ENCODE measurements around the gene GALNTL6. TPM values are rescaled to one million over a fixed set of nuclear protein-coding genes. Genes with fewer than 3 reads are reported as not detected.

GALNTL6 gene
- total RNA-seq, 2 donors from 2014 or later: 0.92 to 3.8 TPM

DNA sequence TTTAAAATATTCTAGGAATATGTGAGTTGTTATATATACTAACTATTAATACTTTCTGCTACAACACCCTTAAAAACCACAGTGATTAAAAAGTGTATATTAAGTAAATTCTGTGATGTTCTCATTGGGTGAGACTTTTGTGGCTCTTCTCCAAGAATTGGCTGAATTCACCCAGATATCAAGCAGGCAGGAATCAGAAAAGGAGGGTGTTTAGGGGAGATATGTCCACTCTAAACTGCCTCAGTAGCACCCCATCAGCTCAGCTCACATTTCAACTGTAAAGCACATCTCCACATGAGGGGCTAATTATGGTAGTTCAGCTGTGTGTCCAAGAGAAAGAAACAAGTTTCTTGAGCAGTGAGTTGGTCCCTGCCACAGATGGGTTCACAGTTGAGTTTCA, 165.0 kb downstream of the GALNTL6 start:
- no peaks in the 10 kb centered on the region for H3K9me3 ChIP-seq
- ATAC-seq (ENCODE audit: insufficient number of reproducible peaks, low FRiP score, low read depth) (no peak), DNase-seq (ENCODE audit: low spot score) (no peak)
- no peak overlapping the region for H3K4me3 ChIP-seq
- no peaks in the 10 kb centered on the region for H3K27me3 ChIP-seq (replicated peaks; ENCODE audit: insufficient read depth)
- no peak overlapping the region for H3K27ac ChIP-seq
- no peaks in the 10 kb centered on the region for H3K36me3 ChIP-seq
- TF ChIP-seq, protein P1, sequence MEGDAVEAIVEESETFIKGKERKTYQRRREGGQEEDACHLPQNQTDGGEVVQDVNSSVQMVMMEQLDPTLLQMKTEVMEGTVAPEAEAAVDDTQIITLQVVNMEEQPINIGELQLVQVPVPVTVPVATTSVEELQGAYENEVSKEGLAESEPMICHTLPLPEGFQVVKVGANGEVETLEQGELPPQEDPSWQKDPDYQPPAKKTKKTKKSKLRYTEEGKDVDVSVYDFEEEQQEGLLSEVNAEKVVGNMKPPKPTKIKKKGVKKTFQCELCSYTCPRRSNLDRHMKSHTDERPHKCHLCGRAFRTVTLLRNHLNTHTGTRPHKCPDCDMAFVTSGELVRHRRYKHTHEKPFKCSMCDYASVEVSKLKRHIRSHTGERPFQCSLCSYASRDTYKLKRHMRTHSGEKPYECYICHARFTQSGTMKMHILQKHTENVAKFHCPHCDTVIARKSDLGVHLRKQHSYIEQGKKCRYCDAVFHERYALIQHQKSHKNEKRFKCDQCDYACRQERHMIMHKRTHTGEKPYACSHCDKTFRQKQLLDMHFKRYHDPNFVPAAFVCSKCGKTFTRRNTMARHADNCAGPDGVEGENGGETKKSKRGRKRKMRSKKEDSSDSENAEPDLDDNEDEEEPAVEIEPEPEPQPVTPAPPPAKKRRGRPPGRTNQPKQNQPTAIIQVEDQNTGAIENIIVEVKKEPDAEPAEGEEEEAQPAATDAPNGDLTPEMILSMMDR (IDR thresholded peaks at IDR 0.05): no peak
- no peaks in the 10 kb centered on the region for H3K4me1 ChIP-seq (ENCODE audit: control insufficient read depth in 1 of 2, low read depth in 2 of 2)

DNA sequence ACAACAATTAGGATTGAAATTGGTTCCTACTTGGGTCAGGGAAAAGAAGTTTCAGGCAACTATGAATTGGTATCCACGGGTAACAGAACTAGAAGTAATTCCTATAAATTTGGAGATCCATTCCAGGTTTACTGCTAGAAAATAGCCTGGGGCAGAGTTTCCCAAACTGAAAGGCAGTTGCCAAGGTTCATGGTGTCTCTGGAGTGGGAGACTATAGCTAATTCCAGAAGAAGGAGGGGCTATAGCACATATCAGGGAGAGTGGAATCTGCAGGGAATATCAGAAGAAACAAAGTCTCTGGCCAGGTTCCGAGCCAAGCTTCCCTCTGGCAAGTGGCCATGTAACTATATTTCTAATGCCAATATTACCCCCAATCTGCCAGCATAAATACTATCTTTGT, 166.3 kb downstream of the GALNTL6 start:
- H3K9me3 ChIP-seq: no peaks in the 10 kb centered on the region
- no peak for DNase-seq (ENCODE audit: low spot score)
- no peak overlapping the region for H3K27ac ChIP-seq
- ATAC-seq (ENCODE audit: insufficient number of reproducible peaks, low FRiP score, low read depth): no peak
- no peaks in the 10 kb centered on the region for H3K27me3 ChIP-seq (replicated peaks; ENCODE audit: insufficient read depth)
- H3K36me3 ChIP-seq: no peaks in the 10 kb centered on the region
- H3K4me1 ChIP-seq (ENCODE audit: control insufficient read depth in 1 of 2, low read depth in 2 of 2): no peaks in the 10 kb centered on the region
- TF ChIP-seq, protein P1 (IDR thresholded peaks at IDR 0.05): no peak
- no peak overlapping the region for H3K4me3 ChIP-seq

DNA sequence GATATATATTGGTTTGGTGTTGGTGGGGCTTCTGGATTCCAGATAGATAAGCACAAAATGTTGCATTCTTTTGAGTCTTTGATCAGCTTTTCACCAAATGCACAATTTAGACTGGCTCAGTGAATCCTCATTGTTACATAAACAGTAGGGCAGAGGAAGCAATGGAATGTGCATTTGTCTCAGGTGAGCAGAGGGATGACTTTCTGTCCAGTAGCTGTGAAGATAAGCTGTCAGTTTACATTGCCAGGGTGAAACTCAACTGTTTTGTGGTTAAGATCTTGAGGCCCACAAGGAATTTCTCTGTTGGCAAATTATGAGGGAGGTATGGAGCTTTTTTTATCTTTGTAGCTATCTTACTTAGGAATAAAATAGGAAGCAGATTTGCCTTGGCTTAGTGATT, 168.0 kb downstream of the GALNTL6 start:
- Histone ChIP-seq H3K9me3 (no peaks in the 10 kb centered on the region), H3K36me3 (no peaks in the 10 kb centered on the region), H3K27me3 (replicated peaks; ENCODE audit: insufficient read depth) (no peaks in the 10 kb centered on the region), H3K27ac (no peak overlapping the region), H3K4me1 (ENCODE audit: control insufficient read depth in 1 of 2, low read depth in 2 of 2) (no peaks in the 10 kb centered on the region), H3K4me3 (no peak overlapping the region)
- TF ChIP-seq, protein P1 (IDR thresholded peaks at IDR 0.05): no peak
- no peak for ATAC-seq (ENCODE audit: insufficient number of reproducible peaks, low FRiP score, low read depth)
- DNase-seq (ENCODE audit: low spot score): no peak

DNA sequence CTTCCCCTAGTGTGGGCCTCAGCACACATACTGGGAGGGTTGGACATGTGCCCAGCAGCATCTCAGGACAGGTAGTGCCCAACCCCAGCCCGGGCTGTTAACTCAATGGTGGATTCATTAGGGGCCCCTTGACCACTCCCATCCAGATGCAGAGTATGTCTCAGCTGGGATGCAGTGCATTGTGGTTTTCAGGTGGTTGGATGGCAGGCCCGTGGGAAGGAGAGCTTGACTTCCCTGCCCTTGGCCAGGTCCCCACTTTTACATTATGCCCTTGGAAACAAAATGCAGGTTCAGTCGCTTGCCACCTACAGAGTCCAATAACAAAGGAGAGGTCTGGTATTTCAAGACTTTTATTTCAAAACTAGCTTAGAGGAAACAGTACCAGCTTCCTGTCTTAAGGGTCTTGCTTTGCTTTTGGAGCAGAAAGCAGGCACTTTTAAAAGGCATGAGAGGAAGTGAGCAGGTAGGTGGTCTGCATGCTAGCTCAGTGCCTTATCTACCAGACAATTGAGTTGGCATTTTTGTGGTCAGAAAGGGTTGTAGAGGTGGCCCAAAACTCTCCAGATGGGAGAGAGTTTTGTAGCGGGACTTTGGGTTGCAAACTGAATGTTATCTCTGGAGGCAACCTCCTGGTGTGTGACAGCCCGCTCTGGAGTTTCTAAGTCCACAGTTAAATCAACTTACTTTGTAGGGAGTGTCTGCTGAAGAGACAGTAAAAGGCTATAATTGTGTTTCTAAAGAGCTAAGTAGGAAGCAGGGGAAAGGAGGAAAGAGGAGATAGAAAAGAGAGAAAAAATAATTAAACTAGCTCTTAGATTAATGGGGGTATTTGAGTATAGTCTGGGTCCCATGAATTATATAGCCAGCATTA, 171.0 kb downstream of the GALNTL6 start:
- ATAC-seq (ENCODE audit: insufficient number of reproducible peaks, low FRiP score, low read depth): no peak
- TF ChIP-seq, protein P1 (IDR thresholded peaks at IDR 0.05): no peak

DNA sequence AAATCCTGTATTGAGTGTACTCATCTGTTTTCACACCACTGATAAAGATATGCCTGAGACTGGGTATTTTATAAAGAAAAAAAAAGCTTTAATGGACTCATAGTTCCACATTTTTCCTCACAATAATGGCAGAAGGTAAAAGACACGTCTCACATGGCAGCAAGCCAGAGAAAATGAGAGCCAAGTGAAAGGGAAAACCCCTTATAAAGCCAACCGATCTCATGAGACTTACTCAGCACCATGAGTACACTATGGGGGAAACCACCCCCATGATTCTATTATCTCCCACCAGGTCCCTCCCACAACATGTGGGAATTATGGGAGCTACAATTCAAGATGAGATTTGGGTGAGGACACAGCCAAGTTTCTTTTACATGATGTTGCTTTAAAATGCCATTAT, 171.9 kb downstream of the GALNTL6 start:
- TF ChIP-seq, protein P1 (IDR thresholded peaks at IDR 0.05): no peak
- no peaks in the 10 kb centered on the region for H3K27me3 ChIP-seq (replicated peaks; ENCODE audit: insufficient read depth)
- H3K27ac ChIP-seq: no peak overlapping the region
- no peaks in the 10 kb centered on the region for H3K9me3 ChIP-seq
- no peaks in the 10 kb centered on the region for H3K4me1 ChIP-seq (ENCODE audit: control insufficient read depth in 1 of 2, low read depth in 2 of 2)
- ATAC-seq (ENCODE audit: insufficient number of reproducible peaks, low FRiP score, low read depth): no peak
- no peak overlapping the region for H3K4me3 ChIP-seq
- H3K36me3 ChIP-seq: no peaks in the 10 kb centered on the region
- DNase-seq (ENCODE audit: low spot score): no peak

More for the DNA sequence above, 171.0 kb downstream of the GALNTL6 start:
- DNase-seq (ENCODE audit: low spot score): no peak
- Histone ChIP-seq H3K27me3 (replicated peaks; ENCODE audit: insufficient read depth) (no peaks in the 10 kb centered on the region), H3K4me1 (ENCODE audit: control insufficient read depth in 1 of 2, low read depth in 2 of 2) (no peaks in the 10 kb centered on the region), H3K4me3 (no peak overlapping the region), H3K9me3 (no peaks in the 10 kb centered on the region), H3K27ac (no peak overlapping the region), H3K36me3 (no peaks in the 10 kb centered on the region)

All from thoracic aorta (tissue), 2 donors.